ENCODE data around the gene ZMAT5. TPM values are rescaled to one million over a fixed set of nuclear protein-coding genes. Genes with fewer than 3 reads are reported as not detected.

The ZMAT5 gene
- total and polyA plus RNA-seq, 12 donors = 15.1 to 46.7 (median 21.0) TPM

- ATAC-seq = peak in 4 of 8 donors; percentile 5 to 43 (median 10)
- H3K27me3 ChIP-seq = no peaks in the 10 kb centered on the region
- H3K36me3 ChIP-seq = peaks cover 0 to 32% (median 20%) of the 10 kb centered on the region in 9 donors
- TF ChIP-seq CTCF (IDR thresholded peaks at IDR 0.05) = no peak
- peak overlapping the region; percentile 89 to 97 (median 94) for H3K27ac ChIP-seq
- no peak for DNase-seq
- 27 to 41% methylated on average over 6 of the region's 6 CpGs for WGBS, 2 donors
- peak overlapping the region; percentile 52 to 97 (median 86) for H3K4me3 ChIP-seq
- H3K9me3 ChIP-seq = no peaks in the 10 kb centered on the region
- intact Hi-C loops (cut with DNase I) = loop anchor here in 4 of 10 donors (5.0 to 10.0 kb wide), 5 partner anchors 59 to 239 kb away; partner anchors contain the start of genes ASCC2 (in 1 of the 4) and NF2 (in 1 of the 4)
- H3K4me1 ChIP-seq = peaks cover 6 to 46% (median 31%) of the 10 kb centered on the region in 9 donors
These were observed 1.4 kb upstream of the ZMAT5 start for GRCh38 chr22:29768052-29768693.

- WGBS, 2 donors = 0 to 12% methylated on average over 46 of the region's 46 CpGs
- no peak for TF ChIP-seq CTCF (IDR thresholded peaks at IDR 0.05)
- DNase-seq (peak; percentile 92 to 94), ATAC-seq (peak; percentile 89 to 97 (median 92))
- peak within 1 kb of the TSS; percentile 54 to 97 (median 86) for H3K4me3 ChIP-seq
- no peaks in the 10 kb centered on the region for H3K9me3 ChIP-seq
- peaks cover 6 to 45% (median 31%) of the 10 kb centered on the region in 9 donors for H3K4me1 ChIP-seq
- H3K27me3 ChIP-seq = no peaks in the 10 kb centered on the region
- intact Hi-C loops (cut with DNase I) = loop anchor here in 4 of 10 donors (5.0 to 10.0 kb wide), 5 partner anchors 60 to 240 kb away; partner anchors contain the start of genes ASCC2 (in 1 of the 4) and NF2 (in 1 of the 4)
- peak within 1 kb of the TSS; percentile 89 to 97 (median 94) for H3K27ac ChIP-seq
- peaks cover 0 to 32% (median 20%) of the 10 kb centered on the region in 9 donors for H3K36me3 ChIP-seq
These were observed 604 bp upstream of the ZMAT5 start, which contains the start of gene UQCR10 for GRCh38 chr22:29767171-29768051. TSS of gene UQCR10 (plus strand) at chr22:29767369. CDS start at chr22:29767399, 30 bp downstream.

GRCh38 chr22:29765905-29766631 is 739 bp downstream of the ZMAT5 start:
- no peak for TF ChIP-seq CTCF (IDR thresholded peaks at IDR 0.05)
- peak in 4 of 8 donors; percentile 0 to 8 (median 5) for ATAC-seq

More at GRCh38 chr22:29765905-29766631, 739 bp downstream of the ZMAT5 start:
- DNase-seq = no peak
- intact Hi-C loops (cut with DNase I) = loop anchor here in 4 of 10 donors (5.0 to 10.0 kb wide), 5 partner anchors 61 to 241 kb away; partner anchors contain the start of genes ASCC2 (in 1 of the 4) and NF2 (in 1 of the 4)
- H3K9me3 ChIP-seq = no peaks in the 10 kb centered on the region
- WGBS, 2 donors = 54 to 58% methylated on average over 15 of the region's 15 CpGs
- peak overlapping the region in 9 of 10 donors; percentile 89 to 97 (median 94) for H3K27ac ChIP-seq
- peaks cover 6 to 43% (median 31%) of the 10 kb centered on the region in 9 donors for H3K4me1 ChIP-seq
- H3K36me3 ChIP-seq = peaks cover 0 to 27% (median 14%) of the 10 kb centered on the region in 9 donors
- H3K27me3 ChIP-seq = no peaks in the 10 kb centered on the region
- peak overlapping the region; percentile 54 to 97 (median 86) for H3K4me3 ChIP-seq
